Endothelial cell of umbilical vein (primary cell): ENCODE results near the gene LONP2. TPM values are rescaled to one million over a fixed set of nuclear protein-coding genes. Genes with fewer than 3 reads are reported as not detected.
"Not testable (repeated sequence)": the region's sequence is repeated elsewhere in the genome, so short reads cannot be mapped to it uniquely, and the experiment has no call there.

Experiments used
- BruUV-seq: library from RNA; stranded (reverse); fragments of 400-500 nt; replicated peaks from 2 replicates; lab custom pipeline; 2021; lab: Mats Ljungman, UMichigan
- CTCF ChIA-PET: fragments of 300-600, 350-600 bp; sonication (Branson Sonifier 250); formaldehyde crosslinking; loops from one replicate; lab custom pipeline; 2021; ENCODE audit warnings: antibody characterized with exemption, inconsistent platforms; lab: Charles Lee
- POLR2A ChIA-PET: fragments of 300-600, 350-600 bp; sonication (Branson Sonifier 250); formaldehyde crosslinking; loops from one replicate; lab custom pipeline; 2021; ENCODE audit warnings: antibody characterized with exemption, inconsistent platforms; lab: Charles Lee
- DNase-seq: peaks from one replicate; pipeline ENCODE4 v3.0.0-alpha.2; 2011; ENCODE audit warnings: low read depth, low spot score
- FAIRE-seq: peaks from 2 replicates; lab custom pipeline; 2011; peaks lifted over from hg19 to GRCh38; lab: Jason Lieb, UNC
- H2AFZ ChIP-seq: 2 replicates; pipeline ENCODE4 v1.6.0; 2012; ENCODE audit warnings: low read depth, low read length, control low read depth, inconsistent platforms
- H3K27ac ChIP-seq: 2 replicates; pipeline ENCODE4 v1.5.1; 2011; ENCODE audit warnings: low read depth, mild to moderate bottlenecking, control low read depth, low read length, moderate library complexity; ENCODE audit not compliant: insufficient read depth
- H3K27me3 ChIP-seq, 2 experiments: 2 replicates each; pipeline versions ENCODE4 v1.6.0 to v1.6.1; 2011; ENCODE audit warnings: low read length in 2 of 2, mixed read lengths in 1 of 2; ENCODE audit not compliant: control insufficient read depth in 2 of 2, insufficient read depth in 2 of 2
- H3K36me3 ChIP-seq, 2 experiments: 2 replicates in 1 of 2; 3 replicates in 1 of 2; pipeline ENCODE4 v1.5.1; 2011; ENCODE audit warnings: low read length in 2 of 2, mild to moderate bottlenecking in 1 of 2, moderate library complexity in 1 of 2; ENCODE audit not compliant: control insufficient read depth in 2 of 2, insufficient read depth in 2 of 2; ENCODE audit errors: extremely low read depth in 1 of 2
- H3K4me1 ChIP-seq: 3 replicates; pipeline ENCODE4 v1.5.1; 2011; ENCODE audit warnings: mild to moderate bottlenecking, low read length; ENCODE audit not compliant: control insufficient read depth, insufficient read depth; ENCODE audit errors: extremely low read depth
- H3K4me2 ChIP-seq: 2 replicates; pipeline ENCODE4 v1.6.1; 2011; ENCODE audit warnings: low read length, control low read depth, mixed read lengths; ENCODE audit not compliant: insufficient read depth
- H3K4me3 ChIP-seq, 3 experiments: fragments of 200-600 bp in 1 of 3; sonication (generic), shearing (Covaris generic) in 1 of 3; replicated peaks in 1 of 3; 2 replicates each; pipeline ENCODE4 v1.5.1; 2011 to 2016; ENCODE audit warnings: control low read depth in 3 of 3, low read length in 3 of 3, mild to moderate bottlenecking in 2 of 3, inconsistent platforms in 1 of 3, low read depth in 1 of 3, moderate library complexity in 1 of 3; ENCODE audit not compliant: insufficient read depth in 1 of 3
- H3K79me2 ChIP-seq: 2 replicates; pipeline ENCODE4 v1.6.0; 2012; ENCODE audit warnings: low read length, inconsistent platforms; ENCODE audit not compliant: control insufficient read depth, insufficient read depth
- H3K9ac ChIP-seq: replicated peaks from 2 replicates; pipeline ENCODE3; 2011; ENCODE audit warnings: low read length, control low read depth; ENCODE audit not compliant: insufficient read depth; ENCODE audit errors: extremely low read depth
- H3K9me1 ChIP-seq: replicated peaks from 3 replicates; pipeline ENCODE4 v1.6.0; 2011; ENCODE audit warnings: mild to moderate bottlenecking, low read length; ENCODE audit not compliant: control insufficient read depth, insufficient read depth; ENCODE audit errors: extremely low read depth
- H3K9me3 ChIP-seq: replicated peaks from 2 replicates; pipeline ENCODE4 v1.5.1; 2012; ENCODE audit warnings: low read length, inconsistent platforms; ENCODE audit not compliant: control insufficient read depth, insufficient read depth
- H4K20me1 ChIP-seq: replicated peaks from 2 replicates; pipeline ENCODE3; 2011; ENCODE audit warnings: mild to moderate bottlenecking, low read length; ENCODE audit not compliant: control insufficient read depth, insufficient read depth; ENCODE audit errors: extremely low read depth
- EZH2 ChIP-seq: IDR thresholded peaks from 2 replicates; pipeline ENCODE4 v1.6.1; 2012; ENCODE audit warnings: borderline replicate concordance, low read depth, mild to moderate bottlenecking, moderate library complexity, low read length, inconsistent platforms; ENCODE audit not compliant: severe bottlenecking
- FOS ChIP-seq: IDR thresholded peaks from 2 replicates; pipeline ENCODE4 v1.6.1; 2011; ENCODE audit warnings: mild to moderate bottlenecking, low read length, moderate library complexity, borderline replicate concordance; ENCODE audit not compliant: insufficient read depth
- GATA2 ChIP-seq: IDR thresholded peaks from 2 replicates; pipeline ENCODE4 v1.7.0; 2011; ENCODE audit warnings: low read depth, mild to moderate bottlenecking, moderate library complexity, mixed read lengths, low read length; ENCODE audit not compliant: insufficient read length, insufficient read depth
- JUN ChIP-seq: IDR thresholded peaks from 2 replicates; pipeline ENCODE4 v1.6.1; 2011; ENCODE audit warnings: borderline replicate concordance, low read depth; ENCODE audit not compliant: insufficient read length, insufficient read depth
- MYC ChIP-seq: IDR thresholded peaks from one replicate; pipeline ENCODE4 v1.6.1; 2011; ENCODE audit warnings: mild to moderate bottlenecking, low read depth, low read length
- POLR2A ChIP-seq: IDR thresholded peaks from 2 replicates; pipeline ENCODE4 v1.6.1; 2012; ENCODE audit warnings: low read depth, mild to moderate bottlenecking, control low read depth, low read length
- POLR2AphosphoS5 ChIP-seq: IDR thresholded peaks from 2 replicates; pipeline ENCODE4 v1.6.1; 2012; ENCODE audit warnings: low read depth, mild to moderate bottlenecking, control low read depth, low read length, moderate library complexity; ENCODE audit not compliant: insufficient read depth
- dilution Hi-C: fragments of 300-500 bp; cut with MboI; formaldehyde crosslinking; loops from one replicate; pipeline ENCODE4 v1.15.0; 2019; ENCODE audit warnings: low sequenced_read_pairs; ENCODE audit not compliant: extremely low pct_ligation_motif_present
- intact Hi-C: fragments of 100-400 bp; cut with micrococcal nuclease; formaldehyde crosslinking; loops from one replicate; pipeline ENCODE4 v1.10.0; 2022
- polyA plus RNA-seq, 4 experiments: library from polyadenylated mRNA; depleted of rRNA in 3 of 4; stranded (reverse) in 3 of 4; unstranded in 1 of 4; fragments of >200 nt; gene quantifications; 2 replicates each; pipeline versions ENCODE4 v1.2.1 to v1.2.3, GENCODE V29; 2011 to 2012; ENCODE audit warnings: missing spikeins in 1 of 4
- total RNA-seq: library from RNA; stranded (reverse); gene quantifications from 2 replicates; pipeline ENCODE4 v1.2.3, GENCODE V29; 2021
- TF ChIP-seq, protein P1 (sequence below): IDR thresholded peaks from 2 replicates; pipeline ENCODE4 v1.6.1; 2011; ENCODE audit not compliant: insufficient read depth, insufficient read length
- TF ChIP-seq, protein P2 (sequence below), 2 donors: IDR thresholded peaks; 1 replicate in 1 of 2; 2 replicates in 1 of 2; pipeline ENCODE4 v1.5.1; 2011; ENCODE audit warnings: low read length in 2 of 2, mild to moderate bottlenecking in 2 of 2, moderate library complexity in 2 of 2, control low read depth in 1 of 2, inconsistent platforms in 1 of 2, low read depth in 1 of 2; ENCODE audit not compliant: insufficient read depth in 1 of 2; ENCODE audit errors: extremely low read depth in 1 of 2

LONP2 gene
- total and polyA plus RNA-seq, 2 donors (not counting 3 experiments of a cell fraction or from before 2014, with no cell fraction given) = 13.5 to 38.4 TPM

DNA sequence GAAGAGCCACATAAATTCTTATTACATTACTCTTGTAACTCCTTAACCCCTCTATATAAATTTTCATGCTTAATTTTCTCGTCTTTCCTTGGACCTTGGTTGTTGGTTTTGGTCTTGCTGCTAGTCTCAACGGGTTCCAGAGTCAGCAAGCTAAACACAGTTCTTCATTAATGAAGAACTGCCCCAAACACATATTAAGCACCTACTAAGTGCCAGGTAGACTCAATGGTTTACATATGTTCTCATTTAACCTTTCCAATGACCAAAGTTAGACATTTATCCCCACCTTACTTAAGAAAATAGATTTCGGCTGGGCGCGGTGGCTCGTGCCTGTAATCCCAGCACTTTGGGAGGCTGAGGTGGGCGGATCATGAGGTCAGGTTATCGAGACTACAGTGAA is 126.1 kb downstream of the LONP2 start:
- no TSS peak for BruUV-seq
- H3K4me2 ChIP-seq = no peak overlapping the region
- no peaks in the 10 kb centered on the region for H3K27me3 ChIP-seq
- no peaks in the 10 kb centered on the region for H3K9me1 ChIP-seq
- no peak overlapping the region for H3K4me3 ChIP-seq
- H3K79me2 ChIP-seq = peaks cover 89% of the 10 kb centered on the region
- H3K9ac ChIP-seq = no peak overlapping the region
- H4K20me1 ChIP-seq = peaks cover 21% of the 10 kb centered on the region
- ChIA-PET POLR2A (no interaction called here), CTCF (interaction anchor here (1.2 to 5.3 kb wide), 6 partner anchors 8 to 260 kb away, joined by 3 to 39 read pairs (median 6); no protein-coding TSS in a partner anchor)
- intact Hi-C loops (no loop called here), dilution Hi-C loops (no loop called here)
- TF ChIP-seq JUN (no peak), POLR2A (no peak), MYC (no peak), EZH2 (no peak), POLR2AphosphoS5 (no peak), GATA2 (no peak), FOS (no peak)
- TF ChIP-seq, protein P1, sequence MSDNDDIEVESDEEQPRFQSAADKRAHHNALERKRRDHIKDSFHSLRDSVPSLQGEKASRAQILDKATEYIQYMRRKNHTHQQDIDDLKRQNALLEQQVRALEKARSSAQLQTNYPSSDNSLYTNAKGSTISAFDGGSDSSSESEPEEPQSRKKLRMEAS = no peak
- TF ChIP-seq, protein P2, sequence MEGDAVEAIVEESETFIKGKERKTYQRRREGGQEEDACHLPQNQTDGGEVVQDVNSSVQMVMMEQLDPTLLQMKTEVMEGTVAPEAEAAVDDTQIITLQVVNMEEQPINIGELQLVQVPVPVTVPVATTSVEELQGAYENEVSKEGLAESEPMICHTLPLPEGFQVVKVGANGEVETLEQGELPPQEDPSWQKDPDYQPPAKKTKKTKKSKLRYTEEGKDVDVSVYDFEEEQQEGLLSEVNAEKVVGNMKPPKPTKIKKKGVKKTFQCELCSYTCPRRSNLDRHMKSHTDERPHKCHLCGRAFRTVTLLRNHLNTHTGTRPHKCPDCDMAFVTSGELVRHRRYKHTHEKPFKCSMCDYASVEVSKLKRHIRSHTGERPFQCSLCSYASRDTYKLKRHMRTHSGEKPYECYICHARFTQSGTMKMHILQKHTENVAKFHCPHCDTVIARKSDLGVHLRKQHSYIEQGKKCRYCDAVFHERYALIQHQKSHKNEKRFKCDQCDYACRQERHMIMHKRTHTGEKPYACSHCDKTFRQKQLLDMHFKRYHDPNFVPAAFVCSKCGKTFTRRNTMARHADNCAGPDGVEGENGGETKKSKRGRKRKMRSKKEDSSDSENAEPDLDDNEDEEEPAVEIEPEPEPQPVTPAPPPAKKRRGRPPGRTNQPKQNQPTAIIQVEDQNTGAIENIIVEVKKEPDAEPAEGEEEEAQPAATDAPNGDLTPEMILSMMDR (IDR thresholded peaks at IDR 0.05; ENCODE audit: extremely low read depth in 1 of 2, insufficient read depth in 1 of 2, low read depth in 1 of 2, low read length in 2 of 2) = no peak
- no peak overlapping the region for H2AFZ ChIP-seq
- H3K27ac ChIP-seq = no peak overlapping the region
- DNase-seq (no peak), FAIRE-seq (no peak)
- H3K36me3 ChIP-seq = no peaks in the 10 kb centered on the region
- no peaks in the 10 kb centered on the region for H3K9me3 ChIP-seq
- peaks cover 12% of the 10 kb centered on the region for H3K4me1 ChIP-seq

DNA sequence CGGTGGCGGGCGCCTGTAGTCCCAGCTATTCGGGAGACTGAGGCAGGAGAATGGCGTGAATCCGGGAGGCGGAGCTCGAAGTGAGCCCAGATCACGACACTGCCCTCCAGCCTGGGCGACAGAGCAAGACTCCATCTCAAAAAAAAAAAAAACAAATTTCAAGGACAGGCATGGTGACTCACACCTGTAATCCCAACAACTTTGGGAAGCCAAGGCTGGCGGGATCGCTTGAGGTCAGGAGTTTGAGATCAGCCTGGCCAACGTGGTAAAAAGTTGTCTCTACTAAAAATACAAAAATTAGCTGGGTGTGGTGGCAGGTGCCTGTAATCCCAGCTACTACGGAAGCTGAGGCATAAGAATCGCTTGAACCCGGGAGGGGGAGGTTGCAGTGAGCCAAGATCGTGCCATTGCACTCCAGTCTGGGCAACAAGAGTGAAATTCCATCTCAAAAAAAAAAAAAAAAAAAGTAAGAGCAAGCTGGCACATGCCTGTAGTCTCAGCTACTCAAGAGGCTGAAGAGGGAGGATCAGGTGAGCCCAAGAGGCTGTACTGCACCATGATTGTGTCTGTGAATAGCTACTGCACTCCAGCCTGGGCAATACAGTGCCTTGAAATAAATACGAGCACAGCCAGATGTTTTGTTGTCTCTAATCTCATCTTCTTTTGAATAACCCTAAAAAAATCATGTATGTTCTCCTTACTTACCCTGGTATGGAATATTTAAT is 126.7 kb downstream of the LONP2 start:
- H3K36me3 ChIP-seq, H2AFZ ChIP-seq, H3K4me3 ChIP-seq, H3K9me1 ChIP-seq, H3K27ac ChIP-seq, H3K27me3 ChIP-seq, H3K4me1 ChIP-seq, FAIRE-seq, H3K9me3 ChIP-seq, dilution Hi-C loops, intact Hi-C loops, DNase-seq, BruUV-seq, H3K4me2 ChIP-seq, POLR2A ChIA-PET, H3K9ac ChIP-seq: not testable (repeated sequence)
- CTCF ChIA-PET = interaction anchor here (0.6 to 0.8 kb wide), 2 partner anchors 14 to 252 kb away, joined by 3 read pairs; partner anchors contain the start of gene SIAH1
- Histone ChIP-seq H4K20me1 (peaks cover 22% of the 10 kb centered on the region), H3K79me2 (peaks cover 91% of the 10 kb centered on the region)
